HG02870 (cell line): ENCODE data around the gene UFSP1.

Source experiments
- ATAC-seq: cut with Tn5 transposase; IDR thresholded peaks from one replicate; pipeline ENCODE4 v1.9.1; 2021; ENCODE audit warnings: mild to moderate bottlenecking, moderate library complexity; ENCODE audit not compliant: unreplicated experiment

Gene UFSP1

GRCh38 chr7:100882785-100883526 lies 6.6 kb downstream of the UFSP1 start:
- no peak for ATAC-seq

- no peak for ATAC-seq
Observed at GRCh38 chr7:100882201-100882600, 7.3 kb downstream of the UFSP1 start.

GRCh38 chr7:100881136-100881535 lies 8.4 kb downstream of the UFSP1 start:
- no peak for ATAC-seq

GRCh38 chr7:100880645-100881044 lies 8.9 kb downstream of the UFSP1 start:
- ATAC-seq, result no peak

- ATAC-seq, result no peak
Observed at GRCh38 chr7:100879685-100880261, 9.7 kb downstream of the UFSP1 start.

GRCh38 chr7:100878685-100879084 lies 10.8 kb downstream of the UFSP1 start:
- no peak for ATAC-seq

GRCh38 chr7:100878013-100878412 lies 11.5 kb downstream of the UFSP1 start:
- no peak for ATAC-seq

- peak; percentile 26 for ATAC-seq
Observed at GRCh38 chr7:100875356-100875751, 14.2 kb downstream of the UFSP1 start.

GRCh38 chr7:100874577-100875355 lies 14.7 kb downstream of the UFSP1 start, which contains the start of gene SRRT:
SRRT (plus strand) TSS chr7:100875103; CDS start chr7:100875591, 488 bp downstream.
- peak; percentile 86 for ATAC-seq

GRCh38 chr7:100874300-100874576 lies 15.3 kb downstream of the UFSP1 start:
- no peak for ATAC-seq

- no peak for ATAC-seq
Observed at GRCh38 chr7:100873599-100874299, 15.8 kb downstream of the UFSP1 start.

- ATAC-seq, result peak; percentile 15
Observed at GRCh38 chr7:100867776-100868485, 21.6 kb downstream of the UFSP1 start.

GRCh38 chr7:100867040-100867775 lies 22.3 kb downstream of the UFSP1 start, which contains the start of gene TRIP6:
TRIP6 (plus strand) TSS chr7:100867387; CDS start chr7:100867498, 111 bp downstream.
- peak; percentile 42 for ATAC-seq

GRCh38 chr7:100866729-100867039 lies 22.8 kb downstream of the UFSP1 start:
- ATAC-seq, result no peak

GRCh38 chr7:100865938-100866728 lies 23.4 kb downstream of the UFSP1 start:
- no peak for ATAC-seq

- ATAC-seq, result no peak
Observed at GRCh38 chr7:100865372-100865911, 24.1 kb downstream of the UFSP1 start.

- no peak for ATAC-seq
Observed at GRCh38 chr7:100864263-100864845, 25.2 kb downstream of the UFSP1 start.

- ATAC-seq, result no peak
Observed at GRCh38 chr7:100863406-100863950, 26.0 kb downstream of the UFSP1 start.
